B cell (primary cell): ENCODE measurements around the gene AIFM2. TPM values are rescaled to one million over a fixed set of nuclear protein-coding genes. Genes with fewer than 3 reads are reported as not detected.

ENCODE experiments used
- ATAC-seq: fragments of 200-7000 bp; cut with Tn5 transposase; one replicate; pipeline ENCODE4 v1.10.0; 2021; ENCODE audit warnings: low read depth, mild to moderate bottlenecking, moderate number of reproducible peaks, moderate library complexity
- CTCF ChIA-PET: fragments of 350-600 bp; sonication (Branson Sonifier 250); formaldehyde crosslinking; loops from one replicate; lab custom pipeline; 2021; ENCODE audit warnings: antibody characterized with exemption, inconsistent platforms; lab: Charles Lee
- POLR2A ChIA-PET: fragments of 350-600 bp; sonication (Branson Sonifier 250); formaldehyde crosslinking; loops from one replicate; lab custom pipeline; 2021; ENCODE audit warnings: antibody characterized with exemption; lab: Charles Lee
- DNase-seq: peaks from one replicate; pipeline ENCODE4 v3.0.0; 2013
- H2AFZ ChIP-seq: 2 replicates; pipeline ENCODE4 v1.6.1; 2012; ENCODE audit warnings: mild to moderate bottlenecking, low read depth, low read length; ENCODE audit not compliant: insufficient read depth, poor library complexity, severe bottlenecking
- H3K27ac ChIP-seq, 2 donors: 1 replicate in 1 of 2; 2 replicates in 1 of 2; pipeline ENCODE4 v1.5.1; 2012 to 2013; ENCODE audit warnings: low read length in 2 of 2, mild to moderate bottlenecking in 2 of 2, moderate library complexity in 1 of 2
- H3K27me3 ChIP-seq, 4 experiments: fragments of 200-600 bp in 1 of 4; sonication (generic) in 1 of 4; replicated peaks in 1 of 4; 1 replicate in 2 of 4; 2 replicates in 2 of 4; pipeline versions ENCODE4 v1.6.1 to v1.7.0; 2013 to 2016; ENCODE audit warnings: low read length in 3 of 4, mild to moderate bottlenecking in 2 of 4, mixed read lengths in 1 of 4, moderate library complexity in 1 of 4; ENCODE audit not compliant: insufficient read depth in 4 of 4, control insufficient read depth in 3 of 4; ENCODE audit errors: control extremely low read depth in 1 of 4
- H3K36me3 ChIP-seq, 2 experiments: replicated peaks in 1 of 2; 1 replicate in 1 of 2; 2 replicates in 1 of 2; pipeline versions ENCODE4 v1.6.1 to v1.7.1; 2013; ENCODE audit warnings: low read length in 1 of 2; ENCODE audit not compliant: insufficient read depth in 2 of 2, control insufficient read depth in 1 of 2; ENCODE audit errors: control extremely low read depth in 1 of 2, extremely low read depth in 1 of 2
- H3K4me1 ChIP-seq, 2 donors: fragments of 200-600 bp in 1 of 2; sonication (generic) in 1 of 2; 1 replicate in 1 of 2; 2 replicates in 1 of 2; pipeline versions ENCODE4 v1.5.1 to v1.6.1; 2013 to 2017; ENCODE audit warnings: low read length in 2 of 2; ENCODE audit not compliant: control insufficient read depth in 2 of 2, insufficient read depth in 2 of 2
- H3K4me2 ChIP-seq: replicated peaks from 2 replicates; pipeline ENCODE3; 2012; ENCODE audit warnings: mild to moderate bottlenecking, low read depth, low read length; ENCODE audit not compliant: poor library complexity, severe bottlenecking
- H3K4me3 ChIP-seq, 5 experiments: fragments of 200-600 bp in 1 of 5; sonication (generic) in 1 of 5; 1 replicate in 3 of 5; 2 replicates in 2 of 5; pipeline versions ENCODE4 v1.5.1 to v1.7.0; 2011 to 2016; ENCODE audit warnings: low read length in 4 of 5, mild to moderate bottlenecking in 4 of 5, low read depth in 2 of 5, control low read depth in 1 of 5, moderate library complexity in 1 of 5; ENCODE audit not compliant: insufficient read depth in 1 of 5; ENCODE audit errors: control extremely low read depth in 1 of 5, extremely low read depth in 1 of 5
- H3K79me2 ChIP-seq: fragments of 200-600 bp; sonication (generic); one replicate; pipeline ENCODE4 v1.6.0; 2016; ENCODE audit warnings: low read length; ENCODE audit not compliant: control insufficient read depth, insufficient read depth
- H3K9ac ChIP-seq: fragments of 200-600 bp; sonication (generic); 2 replicates; pipeline ENCODE4 v1.6.1; 2017; ENCODE audit warnings: mild to moderate bottlenecking, low read length, moderate library complexity
- H3K9me3 ChIP-seq, 3 donors: one replicate each; pipeline versions ENCODE4 v1.6.1 to v1.7.1; 2013; ENCODE audit warnings: low read length in 2 of 3; ENCODE audit not compliant: control insufficient read depth in 2 of 3, insufficient read depth in 1 of 3; ENCODE audit errors: control extremely low read depth in 1 of 3
- H4K20me1 ChIP-seq: 2 replicates; pipeline ENCODE4 v1.6.0; 2012; ENCODE audit warnings: mild to moderate bottlenecking, low read length; ENCODE audit not compliant: insufficient read depth, control insufficient read depth, poor library complexity, severe bottlenecking
- H3K27ac Mint-ChIP-seq: one replicate; pipeline ENCODE4 v1.8.0; 2021; ENCODE audit warnings: mixed read lengths
- H3K27me3 Mint-ChIP-seq: one replicate; pipeline ENCODE4 v1.8.0; 2021; ENCODE audit warnings: mixed read lengths
- H3K4me1 Mint-ChIP-seq: one replicate; pipeline ENCODE4 v1.8.0; 2021; ENCODE audit warnings: mixed read lengths
- H3K4me3 Mint-ChIP-seq: one replicate; pipeline ENCODE4 v1.8.0; 2021; ENCODE audit warnings: mixed read lengths
- H3K9me3 Mint-ChIP-seq: one replicate; pipeline ENCODE4 v1.8.0; 2022; ENCODE audit warnings: mixed read lengths; ENCODE audit not compliant: insufficient read depth
- CTCF ChIP-seq: fragments of 200-600 bp; IDR thresholded peaks from one replicate; pipeline ENCODE4 v1.8.0; 2022; ENCODE audit warnings: antibody characterized with exemption, mild to moderate bottlenecking
- EZH2 ChIP-seq: IDR thresholded peaks from 2 replicates; pipeline ENCODE4 v1.6.1; 2012; ENCODE audit warnings: borderline replicate concordance, low read depth, mild to moderate bottlenecking, moderate library complexity, low read length; ENCODE audit not compliant: insufficient read depth, poor library complexity, severe bottlenecking
- WGBS: methylation state at CpG from one replicate; pipeline ENCODE4 v1.1.5; 2013; ENCODE audit warnings: missing lambda C conversion rate; ENCODE audit not compliant: insufficient coverage; 5-methylcytosine and 5-hydroxymethylcytosine counted together
- intact Hi-C: fragments of 100-400 bp; cut with micrococcal nuclease; formaldehyde crosslinking; loops from one replicate; pipeline ENCODE4 v1.10.0; 2022
- polyA plus RNA-seq: library from polyadenylated mRNA; depleted of rRNA; stranded (reverse); fragments of >200 nt; gene quantifications from 2 replicates; pipeline ENCODE4 v1.2.3, GENCODE V29; 2012
- total RNA-seq, 2 donors: library from RNA; stranded (reverse); fragments of 120-200 nt in 1 of 2; gene quantifications; 1 replicate in 1 of 2; 2 replicates in 1 of 2; pipeline versions ENCODE4 v1.2.3 to v1.2.4, GENCODE V29; 2013 to 2022

AIFM2 gene
- total and polyA plus RNA-seq, 2 donors (not counting 1 experiment from before 2014, with no cell fraction given) = 5.6 to 8.1 TPM

- H3K79me2 ChIP-seq = no peaks in the 10 kb centered on the region
- H3K27me3 ChIP-seq = no peaks in the 10 kb centered on the region
- intact Hi-C loops = no loop called here
- no peak for TF ChIP-seq EZH2
- TF ChIP-seq CTCF = no peak
- no peak overlapping the region for H3K9ac ChIP-seq
- H3K9me3 ChIP-seq = no peaks in the 10 kb centered on the region
- H3K4me1 ChIP-seq = no peaks in the 10 kb centered on the region
- DNase-seq (no peak), ATAC-seq (no peak)
- H3K27ac Mint-ChIP-seq = no peak overlapping the region
- H3K9me3 Mint-ChIP-seq = no peaks in the 10 kb centered on the region
- H3K4me3 ChIP-seq = no peak overlapping the region
- no CpG with 5 or more reads among the region's 3 CpGs for WGBS
- no peaks in the 10 kb centered on the region for H3K36me3 ChIP-seq
- H3K4me3 Mint-ChIP-seq = no peak overlapping the region
- H4K20me1 ChIP-seq = no peaks in the 10 kb centered on the region
- H2AFZ ChIP-seq = no peak overlapping the region
- no peaks in the 10 kb centered on the region for H3K4me1 Mint-ChIP-seq
- ChIA-PET CTCF (no interaction called here), POLR2A (no interaction called here)
- no peak overlapping the region for H3K27ac ChIP-seq
- H3K4me2 ChIP-seq = no peak overlapping the region
- peaks cover 8% of the 10 kb centered on the region for H3K27me3 Mint-ChIP-seq
These were observed 34.4 kb downstream of the AIFM2 start for GRCh38 chr10:70098271-70098670.

- Histone ChIP-seq H3K27ac (no peak overlapping the region), H3K4me3 (no peak overlapping the region), H3K27me3 (no peaks in the 10 kb centered on the region), H3K36me3 (no peaks in the 10 kb centered on the region), H3K4me1 (no peaks in the 10 kb centered on the region), H3K4me2 (no peak overlapping the region), H3K9me3 (no peaks in the 10 kb centered on the region), H2AFZ (no peak overlapping the region), H3K9ac (no peak overlapping the region), H3K79me2 (no peaks in the 10 kb centered on the region), H4K20me1 (no peaks in the 10 kb centered on the region)
- Mint-ChIP-seq H3K4me1 (no peaks in the 10 kb centered on the region), H3K4me3 (no peak overlapping the region), H3K27me3 (peaks cover 10% of the 10 kb centered on the region), H3K27ac (no peak overlapping the region), H3K9me3 (no peaks in the 10 kb centered on the region)
- CTCF ChIA-PET = no interaction called here
- ATAC-seq (no peak), DNase-seq (no peak)
- no peak for TF ChIP-seq EZH2
- no peak for TF ChIP-seq CTCF
- POLR2A ChIA-PET = no interaction called here
- intact Hi-C loops = no loop called here
These were observed 35.2 kb downstream of the AIFM2 start for GRCh38 chr10:70097459-70097858.
